ENCODE data around the gene UHRF2. TPM values are rescaled to one million over a fixed set of nuclear protein-coding genes. Genes with fewer than 3 reads are reported as not detected.

UHRF2 gene
- total and polyA plus RNA-seq, 10 donors = 26.3 to 120 (median 61.5) TPM

GRCh38 chr9:6553866-6554265, 140.9 kb downstream of the UHRF2 start:
- TF ChIP-seq POLR2AphosphoS5 (IDR thresholded peaks at IDR 0.05) = no peak
- TF ChIP-seq, protein P1, sequence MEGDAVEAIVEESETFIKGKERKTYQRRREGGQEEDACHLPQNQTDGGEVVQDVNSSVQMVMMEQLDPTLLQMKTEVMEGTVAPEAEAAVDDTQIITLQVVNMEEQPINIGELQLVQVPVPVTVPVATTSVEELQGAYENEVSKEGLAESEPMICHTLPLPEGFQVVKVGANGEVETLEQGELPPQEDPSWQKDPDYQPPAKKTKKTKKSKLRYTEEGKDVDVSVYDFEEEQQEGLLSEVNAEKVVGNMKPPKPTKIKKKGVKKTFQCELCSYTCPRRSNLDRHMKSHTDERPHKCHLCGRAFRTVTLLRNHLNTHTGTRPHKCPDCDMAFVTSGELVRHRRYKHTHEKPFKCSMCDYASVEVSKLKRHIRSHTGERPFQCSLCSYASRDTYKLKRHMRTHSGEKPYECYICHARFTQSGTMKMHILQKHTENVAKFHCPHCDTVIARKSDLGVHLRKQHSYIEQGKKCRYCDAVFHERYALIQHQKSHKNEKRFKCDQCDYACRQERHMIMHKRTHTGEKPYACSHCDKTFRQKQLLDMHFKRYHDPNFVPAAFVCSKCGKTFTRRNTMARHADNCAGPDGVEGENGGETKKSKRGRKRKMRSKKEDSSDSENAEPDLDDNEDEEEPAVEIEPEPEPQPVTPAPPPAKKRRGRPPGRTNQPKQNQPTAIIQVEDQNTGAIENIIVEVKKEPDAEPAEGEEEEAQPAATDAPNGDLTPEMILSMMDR (IDR thresholded peaks at IDR 0.05 in 8 of 11, conservative IDR thresholded peaks at IDR 0.05 in 3 of 11) = no peak
- TF ChIP-seq POLR2A (IDR thresholded peaks at IDR 0.05) = no peak
- Histone ChIP-seq H3K27ac (no peak overlapping the region), H3K4me3 (no peak overlapping the region), H3K4me1 (no peaks in the 10 kb centered on the region), H3K9me3 (no peaks in the 10 kb centered on the region), H3K36me3 (no peaks in the 10 kb centered on the region), H3K27me3 (replicated peaks in 1 of 7) (no peaks in the 10 kb centered on the region)
- intact Hi-C loops (cut with DNase I; ENCODE audit: low total_unique reads) = no loop called here
- 86 to 100% (median 100%) methylated on average over 1 of the region's 1 CpG for WGBS, 5 donors
- DNase-seq = no peak

Small RNAs within 50 kb of the gene (small RNA-seq; reads per million reads assigned to genes)
- gene RN7SL25P = 0 reads per million in 4 donors

Other genes starting within 250 kb of the UHRF2 start
- 10 to 100 TPM in 5 of 7 donors, 1 to 10 TPM in 2; 2.7 to 18.9 (median 14.6) TPM for gene IL33, start 197.4 kb upstream of the UHRF2 start, total RNA-seq
- gene IL33, start 197.4 kb upstream of the UHRF2 start, polyA plus RNA-seq = 10 to 100 TPM in 1 of 3 donors, 1 to 10 TPM in 2; 6.3 to 11.3 (median 7.2) TPM
- gene TPD52L3, start 84.8 kb upstream of the UHRF2 start, total RNA-seq = not detected
- gene TPD52L3, start 84.8 kb upstream of the UHRF2 start, polyA plus RNA-seq = under 1 TPM in 1 of 3 donors, not detected in 2; 0.03 TPM
- 1 to 10 TPM in 4 of 7 donors, under 1 TPM in 3; 0.60 to 8.7 (median 1.3) TPM for gene GLDC, start 232.5 kb downstream of the UHRF2 start, total RNA-seq
- gene GLDC, start 232.5 kb downstream of the UHRF2 start, polyA plus RNA-seq = under 1 TPM; 0.17 to 0.39 (median 0.19) TPM

Data from spleen (tissue), 11 donors.